ENCODE results near the gene ARHGEF4. TPM values are rescaled to one million over a fixed set of nuclear protein-coding genes. Genes with fewer than 3 reads are reported as not detected.

ARHGEF4 gene
- total RNA-seq, 1 donor from 2014 or later: 9.3 TPM

DNA sequence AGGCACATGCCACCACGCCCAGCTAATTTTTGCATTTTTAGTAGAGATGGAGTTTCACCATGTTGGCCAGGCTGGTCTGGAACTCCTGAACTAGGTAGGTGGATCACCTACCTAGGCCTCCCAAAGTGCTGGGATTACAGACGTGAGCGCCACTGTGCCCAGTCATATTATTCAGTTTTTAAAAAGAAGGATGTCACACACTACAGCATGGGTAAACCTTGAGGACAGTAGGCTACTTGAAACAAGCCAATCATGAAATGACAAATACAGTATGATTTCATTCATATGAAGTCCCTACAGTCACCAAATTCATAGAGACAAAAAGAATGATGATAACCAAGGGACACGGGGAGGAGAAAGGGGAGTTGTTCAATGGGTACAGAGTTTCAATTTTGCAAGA, 31.1 kb upstream of the ARHGEF4 start:
- Histone ChIP-seq H3K36me3 (ENCODE audit: control insufficient read depth, insufficient read depth, low read length) (no peaks in the 10 kb centered on the region), H3K4me3 (ENCODE audit: low read depth, low read length) (no peak overlapping the region), H3K27me3 (ENCODE audit: control insufficient read depth, insufficient read depth, low read length) (no peaks in the 10 kb centered on the region)
- DNase-seq (ENCODE audit: low read depth): no peak
- TF ChIP-seq, protein P1, sequence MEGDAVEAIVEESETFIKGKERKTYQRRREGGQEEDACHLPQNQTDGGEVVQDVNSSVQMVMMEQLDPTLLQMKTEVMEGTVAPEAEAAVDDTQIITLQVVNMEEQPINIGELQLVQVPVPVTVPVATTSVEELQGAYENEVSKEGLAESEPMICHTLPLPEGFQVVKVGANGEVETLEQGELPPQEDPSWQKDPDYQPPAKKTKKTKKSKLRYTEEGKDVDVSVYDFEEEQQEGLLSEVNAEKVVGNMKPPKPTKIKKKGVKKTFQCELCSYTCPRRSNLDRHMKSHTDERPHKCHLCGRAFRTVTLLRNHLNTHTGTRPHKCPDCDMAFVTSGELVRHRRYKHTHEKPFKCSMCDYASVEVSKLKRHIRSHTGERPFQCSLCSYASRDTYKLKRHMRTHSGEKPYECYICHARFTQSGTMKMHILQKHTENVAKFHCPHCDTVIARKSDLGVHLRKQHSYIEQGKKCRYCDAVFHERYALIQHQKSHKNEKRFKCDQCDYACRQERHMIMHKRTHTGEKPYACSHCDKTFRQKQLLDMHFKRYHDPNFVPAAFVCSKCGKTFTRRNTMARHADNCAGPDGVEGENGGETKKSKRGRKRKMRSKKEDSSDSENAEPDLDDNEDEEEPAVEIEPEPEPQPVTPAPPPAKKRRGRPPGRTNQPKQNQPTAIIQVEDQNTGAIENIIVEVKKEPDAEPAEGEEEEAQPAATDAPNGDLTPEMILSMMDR (IDR thresholded peaks at IDR 0.05; ENCODE audit: insufficient read depth, low read length, poor library complexity, severe bottlenecking): no peak

DNA sequence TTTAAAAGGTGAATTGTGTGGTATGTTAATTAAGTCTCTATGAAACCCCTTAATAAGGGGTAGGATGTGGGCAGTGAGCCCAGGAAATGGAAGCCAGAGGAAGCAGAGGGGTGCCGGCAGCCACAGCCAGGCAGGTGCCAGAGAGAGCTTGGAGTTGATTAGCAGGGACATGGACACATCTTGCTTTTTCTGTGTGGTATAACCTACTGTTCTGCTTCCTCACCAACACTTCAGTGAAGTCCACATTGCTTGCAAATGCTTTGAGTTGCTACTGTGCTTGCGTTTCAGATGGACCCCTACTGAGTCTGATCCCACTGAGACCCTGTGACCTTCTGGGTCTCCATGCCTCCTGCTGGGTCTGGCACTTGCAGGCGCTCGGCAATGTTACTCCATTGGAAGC, 30.3 kb upstream of the ARHGEF4 start:
- Histone ChIP-seq H3K4me3 (ENCODE audit: low read depth, low read length) (no peak overlapping the region), H3K36me3 (ENCODE audit: control insufficient read depth, insufficient read depth, low read length) (no peaks in the 10 kb centered on the region), H3K27me3 (ENCODE audit: control insufficient read depth, insufficient read depth, low read length) (no peaks in the 10 kb centered on the region)
- TF ChIP-seq, protein P1 (IDR thresholded peaks at IDR 0.05; ENCODE audit: insufficient read depth, low read length, poor library complexity, severe bottlenecking): no peak
- DNase-seq (ENCODE audit: low read depth): no peak

DNA sequence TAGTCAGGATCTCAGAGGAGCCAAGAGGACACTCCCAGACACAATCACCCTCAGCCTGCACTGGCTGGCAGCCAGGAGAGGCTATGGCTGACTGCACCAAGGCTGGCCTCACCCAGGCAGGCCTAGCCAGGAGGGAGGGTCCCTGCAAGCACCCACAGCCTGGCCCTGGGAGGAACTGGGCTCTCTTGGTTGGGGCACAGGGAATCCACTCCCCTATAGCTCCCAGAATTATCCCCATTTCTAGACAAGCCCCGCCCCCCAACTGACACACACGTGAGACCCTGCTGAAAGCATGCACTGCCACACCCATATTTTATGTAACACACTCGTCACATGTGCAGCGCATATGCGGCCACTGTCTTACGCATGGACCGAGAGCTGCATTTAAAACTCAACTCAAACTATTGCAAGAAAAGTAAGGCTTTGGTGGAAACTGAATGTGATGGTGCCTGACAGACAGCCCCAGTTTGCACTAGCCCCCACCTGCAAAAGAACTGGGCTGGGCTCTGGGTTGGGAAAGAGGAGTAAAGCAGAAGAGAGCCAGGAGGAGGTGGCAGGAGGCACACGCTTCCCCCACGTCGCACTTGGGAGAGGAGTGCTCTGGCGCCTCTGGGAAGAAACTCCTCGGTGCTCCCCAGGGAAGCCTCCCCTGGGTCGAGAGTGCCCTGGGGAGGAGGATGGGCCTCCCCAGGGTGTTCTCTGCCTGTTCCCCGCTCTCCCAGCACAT, 28.9 kb upstream of the ARHGEF4 start:
- no peak for DNase-seq (ENCODE audit: low read depth)
- Histone ChIP-seq H3K27me3 (ENCODE audit: control insufficient read depth, insufficient read depth, low read length) (no peaks in the 10 kb centered on the region), H3K4me3 (ENCODE audit: low read depth, low read length) (no peak overlapping the region), H3K36me3 (ENCODE audit: control insufficient read depth, insufficient read depth, low read length) (no peaks in the 10 kb centered on the region)
- TF ChIP-seq, protein P1 (IDR thresholded peaks at IDR 0.05; ENCODE audit: insufficient read depth, low read length, poor library complexity, severe bottlenecking): no peak

DNA sequence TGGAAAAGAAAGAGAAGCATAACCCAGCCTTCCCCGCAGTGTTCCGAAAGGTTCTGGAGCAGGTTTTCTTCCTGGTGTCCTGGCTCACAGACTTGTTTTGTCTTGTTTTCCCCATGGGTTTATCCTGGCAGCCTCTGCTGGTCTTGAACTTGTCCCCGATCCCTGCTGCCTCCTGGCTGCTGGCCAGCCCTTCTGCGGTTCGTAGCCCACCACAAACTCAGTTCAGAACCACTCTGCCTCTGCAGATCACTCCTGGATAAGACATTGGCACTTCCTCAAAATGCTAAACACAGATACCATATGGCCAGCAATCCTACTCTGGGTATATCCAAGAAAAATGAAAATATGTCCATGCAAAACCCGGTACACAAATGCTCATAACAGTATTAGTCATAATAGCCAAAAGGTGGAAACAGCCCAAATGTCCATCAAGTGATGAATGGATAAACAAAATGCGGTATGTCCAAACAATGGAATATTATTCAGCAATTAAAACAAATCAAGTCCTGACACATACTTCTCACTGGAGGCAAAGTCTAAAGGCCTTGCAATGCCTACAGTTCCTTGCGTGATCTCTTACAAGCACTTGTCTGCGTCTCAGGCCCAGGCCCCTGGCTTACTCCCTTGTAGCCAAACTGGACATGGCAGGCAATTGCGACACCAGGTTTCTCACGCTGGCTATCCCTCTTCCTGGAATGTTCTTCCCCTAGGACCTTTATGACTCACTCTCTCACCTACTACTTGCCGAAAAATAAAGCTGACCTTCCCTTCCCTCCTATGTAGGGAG, 28.0 kb upstream of the ARHGEF4 start:
- Histone ChIP-seq H3K4me3 (ENCODE audit: low read depth, low read length) (no peak overlapping the region), H3K36me3 (ENCODE audit: control insufficient read depth, insufficient read depth, low read length) (no peaks in the 10 kb centered on the region), H3K27me3 (ENCODE audit: control insufficient read depth, insufficient read depth, low read length) (no peaks in the 10 kb centered on the region)
- DNase-seq (ENCODE audit: low read depth): no peak
- TF ChIP-seq, protein P1 (IDR thresholded peaks at IDR 0.05; ENCODE audit: insufficient read depth, low read length, poor library complexity, severe bottlenecking): no peak

DNA sequence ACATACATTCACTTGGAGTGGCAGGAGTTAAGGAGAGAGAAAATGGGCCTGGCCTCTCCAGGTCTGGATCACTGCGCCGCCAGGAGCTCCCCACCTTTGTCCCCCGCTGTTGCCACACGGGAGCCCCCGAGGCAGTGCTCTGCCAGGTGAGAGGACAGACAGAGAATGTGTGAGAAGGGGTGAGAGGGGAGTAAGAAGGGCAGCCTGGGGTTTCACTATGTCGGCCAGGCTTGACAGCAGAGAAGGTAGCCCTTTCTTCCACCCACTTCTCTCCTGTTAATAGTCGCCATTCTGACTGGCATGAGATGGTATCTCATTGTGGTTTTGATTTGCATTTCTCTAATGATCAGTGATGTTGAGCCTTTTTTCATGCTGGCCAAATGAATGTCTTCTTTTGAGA, 26.2 kb upstream of the ARHGEF4 start:
- no peak for DNase-seq (ENCODE audit: low read depth)
- no peaks in the 10 kb centered on the region for H3K27me3 ChIP-seq (ENCODE audit: control insufficient read depth, insufficient read depth, low read length)
- H3K36me3 ChIP-seq (ENCODE audit: control insufficient read depth, insufficient read depth, low read length): no peaks in the 10 kb centered on the region
- TF ChIP-seq, protein P1 (IDR thresholded peaks at IDR 0.05; ENCODE audit: insufficient read depth, low read length, poor library complexity, severe bottlenecking): no peak
- no peak overlapping the region for H3K4me3 ChIP-seq (ENCODE audit: low read depth, low read length)
